Glutamatergic neuron (in vitro differentiated cells): ENCODE data around the gene LHFPL5. TPM values are rescaled to one million over a fixed set of nuclear protein-coding genes. Genes with fewer than 3 reads are reported as not detected.

Experiments used
- DNase-seq: peaks from one replicate; pipeline ENCODE4 v3.0.0; 2022
- H3K27ac Mint-ChIP-seq: one replicate; pipeline ENCODE4 v1.8.0; 2020; ENCODE audit warnings: mild to moderate bottlenecking, mixed read lengths, inconsistent platforms; ENCODE audit not compliant: unreplicated experiment
- H3K27me3 Mint-ChIP-seq: one replicate; pipeline ENCODE4 v1.8.0; 2020; ENCODE audit warnings: mild to moderate bottlenecking, moderate library complexity, mixed read lengths, inconsistent platforms; ENCODE audit not compliant: unreplicated experiment
- H3K36me3 Mint-ChIP-seq: one replicate; pipeline ENCODE4 v1.8.0; 2020; ENCODE audit warnings: mild to moderate bottlenecking, mixed read lengths, inconsistent platforms; ENCODE audit not compliant: unreplicated experiment
- H3K4me1 Mint-ChIP-seq: one replicate; pipeline ENCODE4 v1.8.0; 2020; ENCODE audit warnings: mild to moderate bottlenecking, low read depth, mixed read lengths, inconsistent platforms; ENCODE audit not compliant: unreplicated experiment
- H3K4me3 Mint-ChIP-seq: one replicate; pipeline ENCODE4 v1.8.0; 2020; ENCODE audit warnings: mild to moderate bottlenecking, mixed read lengths, inconsistent platforms; ENCODE audit not compliant: unreplicated experiment
- H3K9me3 Mint-ChIP-seq: one replicate; pipeline ENCODE4 v1.8.0; 2020; ENCODE audit warnings: mild to moderate bottlenecking, moderate library complexity, mixed read lengths, inconsistent platforms; ENCODE audit not compliant: unreplicated experiment
- CTCF ChIP-seq: fragments of 200-600 bp; sonication (generic); IDR thresholded peaks from one replicate; pipeline ENCODE4 v1.5.0; 2021; ENCODE audit not compliant: partially characterized antibody, unreplicated experiment
- total RNA-seq: library from RNA; stranded (reverse); fragmentation: NEBNext Ultra II Directional; extraction: Animal tissue kit (Norgen Biotek cat#: 25700); gene quantifications from one replicate; pipeline ENCODE4 v1.2.1, GENCODE V29; 2021; ENCODE audit not compliant: unreplicated experiment

Gene LHFPL5
- total RNA-seq, 1 donor from 2014 or later = 1.7 TPM

GRCh38 chr6:35778437-35778836 is 26.7 kb upstream of the LHFPL5 start:
- Mint-ChIP-seq H3K36me3 (no peaks in the 10 kb centered on the region), H3K9me3 (no peaks in the 10 kb centered on the region), H3K4me3 (no peak overlapping the region), H3K4me1 (no peaks in the 10 kb centered on the region), H3K27me3 (peaks cover 10% of the 10 kb centered on the region), H3K27ac (no peak overlapping the region)
- TF ChIP-seq CTCF = no peak
- DNase-seq = no peak

GRCh38 chr6:35780719-35781118 is 24.4 kb upstream of the LHFPL5 start, which contains the start of gene CLPSL1:
TSS of gene CLPSL1 (plus strand) at chr6:35781019. CDS start at chr6:35781111, 92 bp downstream.
- Mint-ChIP-seq H3K4me3 (no peak within 1 kb of the TSS), H3K9me3 (no peaks in the 10 kb centered on the region), H3K27me3 (peaks cover 12% of the 10 kb centered on the region), H3K36me3 (no peaks in the 10 kb centered on the region), H3K4me1 (no peaks in the 10 kb centered on the region), H3K27ac (no peak within 1 kb of the TSS)
- no peak for DNase-seq
- TF ChIP-seq CTCF = no peak

GRCh38 chr6:35781290-35781689 is 23.9 kb upstream of the LHFPL5 start:
- Mint-ChIP-seq H3K4me3 (no peak overlapping the region), H3K4me1 (no peaks in the 10 kb centered on the region), H3K27me3 (peaks cover 9% of the 10 kb centered on the region), H3K36me3 (no peaks in the 10 kb centered on the region), H3K27ac (no peak overlapping the region), H3K9me3 (no peaks in the 10 kb centered on the region)
- DNase-seq = no peak
- no peak for TF ChIP-seq CTCF

- H3K4me1 Mint-ChIP-seq = no peaks in the 10 kb centered on the region
- no peaks in the 10 kb centered on the region for H3K9me3 Mint-ChIP-seq
- no peak for TF ChIP-seq CTCF
- H3K27ac Mint-ChIP-seq = no peak overlapping the region
- no peaks in the 10 kb centered on the region for H3K36me3 Mint-ChIP-seq
- peaks cover 7% of the 10 kb centered on the region for H3K27me3 Mint-ChIP-seq
- no peak overlapping the region for H3K4me3 Mint-ChIP-seq
- DNase-seq = no peak
These were observed 22.7 kb upstream of the LHFPL5 start for GRCh38 chr6:35782424-35782823.

- Mint-ChIP-seq H3K4me1 (no peaks in the 10 kb centered on the region), H3K27ac (no peak overlapping the region), H3K4me3 (no peak overlapping the region), H3K27me3 (peaks cover 3% of the 10 kb centered on the region), H3K9me3 (no peaks in the 10 kb centered on the region), H3K36me3 (no peaks in the 10 kb centered on the region)
- no peak for TF ChIP-seq CTCF
- no peak for DNase-seq
These were observed 21.0 kb upstream of the LHFPL5 start for GRCh38 chr6:35784200-35784599.
